ENCODE results near the gene CHMP1A. TPM values are rescaled to one million over a fixed set of nuclear protein-coding genes. Genes with fewer than 3 reads are reported as not detected.

The CHMP1A gene
- total RNA-seq, 5 donors from 2014 or later (not counting 1 experiment from before 2014, with no cell fraction given) = 73.1 to 97.4 (median 90.4) TPM

DNA sequence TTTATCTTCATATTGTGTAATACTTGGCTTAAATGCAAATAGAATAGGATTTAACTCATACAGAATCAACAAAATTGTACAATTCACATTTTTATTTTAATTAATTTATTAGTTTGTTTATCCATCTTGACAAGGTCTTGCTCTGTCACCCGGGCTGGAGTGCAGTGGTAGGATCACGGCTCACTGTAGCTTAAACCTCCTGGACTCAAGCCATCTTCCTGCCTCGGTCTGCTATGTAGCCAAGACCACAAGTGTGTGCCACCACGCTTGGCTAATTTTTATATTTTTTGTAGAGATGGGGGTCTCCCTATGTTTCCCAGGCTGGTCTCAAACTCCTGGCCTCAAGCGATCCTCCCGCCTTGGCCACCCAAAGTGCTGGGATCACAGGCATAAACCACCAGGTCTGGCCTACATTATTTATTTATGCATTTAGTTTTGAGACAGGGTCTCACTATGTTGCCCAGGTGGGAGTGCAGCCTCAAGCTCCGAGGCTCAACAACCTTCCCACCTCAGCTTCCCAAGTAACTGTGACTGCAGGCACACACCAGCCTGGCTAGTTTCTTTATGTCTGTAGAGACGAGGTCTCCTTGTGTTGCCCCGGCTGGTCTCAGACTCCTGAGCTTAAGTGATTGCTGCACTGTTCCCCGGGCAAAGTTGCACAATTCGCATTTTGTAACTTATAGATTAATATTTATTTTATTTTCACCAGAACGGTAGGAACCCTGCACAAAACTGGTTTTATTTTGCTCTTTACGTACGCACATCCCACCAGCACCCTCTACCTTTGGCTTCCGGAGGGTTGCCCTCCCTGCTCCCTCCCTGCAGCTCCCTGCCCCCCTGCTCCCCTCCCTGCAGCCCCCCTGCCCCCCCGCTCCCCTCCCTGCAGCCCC is 39.2 kb downstream of the CHMP1A start:
- Histone ChIP-seq H3K4me3 (ENCODE audit: control insufficient read depth in 1 of 2, extremely low read depth in 1 of 2, low read length in 1 of 2) (no peak overlapping the region), H3K27ac (ENCODE audit: low read length) (no peak overlapping the region), H3K9me3 (no peaks in the 10 kb centered on the region), H3K27me3 (replicated peaks in 1 of 2; ENCODE audit: control insufficient read depth in 2 of 2, extremely low read depth in 1 of 2, insufficient read depth in 2 of 2, low read length in 1 of 2) (peaks cover 0 to 12% of the 10 kb centered on the region in 2 experiments), H3K4me1 (ENCODE audit: control insufficient read depth in 1 of 2, extremely low read depth in 1 of 2, insufficient read depth in 2 of 2, low read length in 2 of 2) (peaks cover 3 to 32% of the 10 kb centered on the region in 2 experiments), H3K36me3 (ENCODE audit: control insufficient read depth in 2 of 2, extremely low read depth in 1 of 2, insufficient read depth in 1 of 2, low read length in 1 of 2) (no peaks in the 10 kb centered on the region)
- peaks cover 0 to 6% (median 3%) of the 10 kb centered on the region in 3 donors for H3K9me3 Mint-ChIP-seq
- H3K27ac Mint-ChIP-seq = no peak overlapping the region
- ChIA-PET CTCF (no interaction called here), POLR2A (interaction anchor here in 1 of 2 donors (0.6 kb wide), 1 partner anchor 28 kb away, joined by 10 read pairs; no protein-coding TSS in a partner anchor)
- peaks cover 11 to 13% (median 12%) of the 10 kb centered on the region in 3 donors for H3K4me1 Mint-ChIP-seq
- DNase-seq (no peak), ATAC-seq (replicated peaks in 1 of 4) (no peak)
- H3K27me3 Mint-ChIP-seq = peaks cover under 1 to 11% of the 10 kb centered on the region in 2 donors
- H3K36me3 Mint-ChIP-seq = no peaks in the 10 kb centered on the region
- H3K4me3 Mint-ChIP-seq = no peak overlapping the region
- WGBS (ENCODE audit: insufficient coverage) = 82% methylated on average over 4 of the region's 16 CpGs

DNA sequence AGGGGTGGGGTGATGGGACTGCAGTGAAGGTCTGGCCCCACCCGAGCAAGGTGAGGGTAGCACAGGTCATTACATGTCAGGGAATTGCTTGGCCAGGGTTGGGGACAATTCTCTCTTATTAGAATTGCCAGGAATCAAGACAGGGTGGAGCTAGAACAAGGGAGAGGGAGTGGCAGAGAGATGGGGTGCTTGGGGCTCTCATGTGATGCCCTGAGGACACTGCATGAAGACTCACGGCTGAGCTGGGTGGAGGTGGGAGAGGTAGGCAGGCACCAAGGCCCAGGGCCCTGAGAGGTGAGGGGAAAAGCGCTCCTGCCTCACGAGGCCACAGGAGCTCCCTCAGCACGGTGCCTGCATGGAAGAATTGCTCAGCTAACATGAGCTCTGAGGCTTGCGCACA is 40.5 kb downstream of the CHMP1A start:
- H3K36me3 ChIP-seq (ENCODE audit: control insufficient read depth in 2 of 2, extremely low read depth in 1 of 2, insufficient read depth in 1 of 2, low read length in 1 of 2) = no peaks in the 10 kb centered on the region
- WGBS (ENCODE audit: insufficient coverage) = 59% methylated on average over 4 of the region's 6 CpGs
- peaks cover 0 to 10% (median 3%) of the 10 kb centered on the region in 3 donors for H3K9me3 Mint-ChIP-seq
- DNase-seq (peak in 1 of 35 experiments; percentile 30), ATAC-seq (replicated peaks in 1 of 4) (peak in 1 of 4 experiments; percentile 54)
- no peak overlapping the region for H3K4me3 ChIP-seq (ENCODE audit: control insufficient read depth in 1 of 2, extremely low read depth in 1 of 2, low read length in 1 of 2)
- H3K27ac Mint-ChIP-seq = peak overlapping the region; percentile 89 to 93
- H3K4me3 Mint-ChIP-seq = peak overlapping the region in 1 of 3 donors; percentile 66
- H3K27ac ChIP-seq (ENCODE audit: low read length) = peak overlapping the region; percentile 77
- H3K36me3 Mint-ChIP-seq = no peaks in the 10 kb centered on the region
- peaks cover 0 to 10% of the 10 kb centered on the region in 2 experiments for H3K27me3 ChIP-seq (replicated peaks in 1 of 2; ENCODE audit: control insufficient read depth in 2 of 2, extremely low read depth in 1 of 2, insufficient read depth in 2 of 2, low read length in 1 of 2)
- peaks cover 3 to 32% of the 10 kb centered on the region in 2 experiments for H3K4me1 ChIP-seq (ENCODE audit: control insufficient read depth in 1 of 2, extremely low read depth in 1 of 2, insufficient read depth in 2 of 2, low read length in 2 of 2)
- H3K27me3 Mint-ChIP-seq = peaks cover 0 to 5% of the 10 kb centered on the region in 2 donors
- ChIA-PET CTCF (no interaction called here), POLR2A (no interaction called here)
- no peaks in the 10 kb centered on the region for H3K9me3 ChIP-seq
- H3K4me1 Mint-ChIP-seq = peaks cover 11 to 13% (median 13%) of the 10 kb centered on the region in 3 donors

DNA sequence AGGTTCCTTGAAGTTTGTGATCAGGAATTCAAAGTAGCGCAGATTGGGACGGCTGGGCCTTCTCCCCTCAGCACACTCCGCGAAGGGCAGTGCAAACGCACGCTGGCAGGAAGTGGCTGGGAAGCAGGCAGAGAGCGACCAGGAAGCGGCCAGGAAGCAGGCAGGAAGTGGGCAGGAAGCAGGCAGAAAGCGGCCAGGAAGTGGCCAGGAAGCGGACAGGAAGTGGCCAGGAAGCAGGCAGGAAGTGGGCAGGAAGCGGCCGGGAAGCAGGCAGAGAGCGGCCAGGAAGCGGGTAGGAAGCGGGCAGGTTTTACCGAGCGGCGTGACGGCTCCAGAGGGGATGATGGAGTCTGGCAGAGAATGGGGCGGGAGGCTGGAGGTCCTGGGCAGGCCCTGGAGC is 40.9 kb downstream of the CHMP1A start:
- H3K9me3 ChIP-seq = no peaks in the 10 kb centered on the region
- H3K9me3 Mint-ChIP-seq = peaks cover 0 to 10% (median 3%) of the 10 kb centered on the region in 3 donors
- peak in 15 of 35 experiments; percentile 8 to 52 (median 24) for DNase-seq
- peaks cover 0 to under 1% of the 10 kb centered on the region in 2 donors for H3K27me3 Mint-ChIP-seq
- CTCF ChIA-PET = no interaction called here
- peak overlapping the region; percentile 89 to 93 for H3K27ac Mint-ChIP-seq
- peak overlapping the region in 1 of 3 donors; percentile 66 for H3K4me3 Mint-ChIP-seq
- 9% methylated on average over 14 of the region's 20 CpGs for WGBS (ENCODE audit: insufficient coverage)
- peak overlapping the region; percentile 77 for H3K27ac ChIP-seq (ENCODE audit: low read length)
- no peak overlapping the region for H3K4me3 ChIP-seq (ENCODE audit: control insufficient read depth in 1 of 2, extremely low read depth in 1 of 2, low read length in 1 of 2)
- H3K27me3 ChIP-seq (replicated peaks in 1 of 2; ENCODE audit: control insufficient read depth in 2 of 2, extremely low read depth in 1 of 2, insufficient read depth in 2 of 2, low read length in 1 of 2) = peaks cover 0 to 10% of the 10 kb centered on the region in 2 experiments
- no peaks in the 10 kb centered on the region for H3K36me3 ChIP-seq (ENCODE audit: control insufficient read depth in 2 of 2, extremely low read depth in 1 of 2, insufficient read depth in 1 of 2, low read length in 1 of 2)
- H3K4me1 Mint-ChIP-seq = peaks cover 11 to 13% (median 13%) of the 10 kb centered on the region in 3 donors
- POLR2A ChIA-PET = no interaction called here
- peaks cover 3 to 32% of the 10 kb centered on the region in 2 experiments for H3K4me1 ChIP-seq (ENCODE audit: control insufficient read depth in 1 of 2, extremely low read depth in 1 of 2, insufficient read depth in 2 of 2, low read length in 2 of 2)
- H3K36me3 Mint-ChIP-seq = no peaks in the 10 kb centered on the region
- ATAC-seq (replicated peaks in 1 of 4) = peak in 3 of 4 experiments; percentile 46 to 58 (median 55)

- ChIA-PET CTCF (no interaction called here), POLR2A (no interaction called here)
- Histone ChIP-seq H3K4me3 (ENCODE audit: control insufficient read depth in 1 of 2, extremely low read depth in 1 of 2, low read length in 1 of 2) (no peak overlapping the region), H3K27ac (ENCODE audit: low read length) (no peak overlapping the region), H3K27me3 (replicated peaks in 1 of 2; ENCODE audit: control insufficient read depth in 2 of 2, extremely low read depth in 1 of 2, insufficient read depth in 2 of 2, low read length in 1 of 2) (peaks cover 0 to 10% of the 10 kb centered on the region in 2 experiments), H3K9me3 (no peaks in the 10 kb centered on the region), H3K4me1 (ENCODE audit: control insufficient read depth in 1 of 2, extremely low read depth in 1 of 2, insufficient read depth in 2 of 2, low read length in 2 of 2) (peaks cover 3 to 32% of the 10 kb centered on the region in 2 experiments), H3K36me3 (ENCODE audit: control insufficient read depth in 2 of 2, extremely low read depth in 1 of 2, insufficient read depth in 1 of 2, low read length in 1 of 2) (no peaks in the 10 kb centered on the region)
- peak in 11 of 35 experiments; percentile 16 to 56 (median 35) for DNase-seq
- Mint-ChIP-seq H3K27ac (no peak overlapping the region), H3K27me3 (no peaks in the 10 kb centered on the region), H3K9me3 (peaks cover 0 to 10% (median 3%) of the 10 kb centered on the region in 3 donors), H3K4me3 (no peak overlapping the region), H3K36me3 (no peaks in the 10 kb centered on the region), H3K4me1 (peaks cover 11 to 13% (median 13%) of the 10 kb centered on the region in 3 donors)
- WGBS (ENCODE audit: insufficient coverage) = 63% methylated on average over 4 of the region's 17 CpGs
- peak in 3 of 4 experiments; percentile 7 to 57 (median 42) for ATAC-seq (replicated peaks in 1 of 4)
These were observed 41.9 kb downstream of the CHMP1A start for GRCh38 chr16:89615596-89616090.

DNA sequence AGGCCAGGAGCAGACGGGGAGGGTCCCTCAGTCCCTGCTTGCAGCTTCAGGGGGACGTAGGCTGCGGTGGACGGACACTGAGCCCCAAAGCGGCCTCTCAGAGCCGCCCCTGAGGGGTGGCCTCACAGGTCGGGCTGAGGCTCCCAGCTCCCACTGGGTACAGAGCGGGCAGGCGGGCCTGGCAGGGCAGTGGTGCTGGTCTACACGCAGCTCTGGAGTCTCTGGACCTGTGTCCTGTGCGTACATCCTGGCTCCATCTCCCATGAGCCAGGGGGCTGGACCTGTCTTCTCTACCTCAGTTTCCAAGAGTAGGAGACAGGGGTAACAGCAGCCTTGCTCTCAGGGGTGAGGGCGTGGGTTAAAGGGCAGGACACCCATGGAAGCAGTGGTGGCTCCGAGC is 42.3 kb downstream of the CHMP1A start:
- Histone ChIP-seq H3K4me1 (ENCODE audit: control insufficient read depth in 1 of 2, extremely low read depth in 1 of 2, insufficient read depth in 2 of 2, low read length in 2 of 2) (peaks cover 3 to 32% of the 10 kb centered on the region in 2 experiments), H3K27me3 (replicated peaks in 1 of 2; ENCODE audit: control insufficient read depth in 2 of 2, extremely low read depth in 1 of 2, insufficient read depth in 2 of 2, low read length in 1 of 2) (peaks cover 0 to 6% of the 10 kb centered on the region in 2 experiments), H3K4me3 (ENCODE audit: control insufficient read depth in 1 of 2, extremely low read depth in 1 of 2, low read length in 1 of 2) (no peak overlapping the region), H3K36me3 (ENCODE audit: control insufficient read depth in 2 of 2, extremely low read depth in 1 of 2, insufficient read depth in 1 of 2, low read length in 1 of 2) (no peaks in the 10 kb centered on the region), H3K27ac (ENCODE audit: low read length) (no peak overlapping the region), H3K9me3 (no peaks in the 10 kb centered on the region)
- no peak overlapping the region for H3K4me3 Mint-ChIP-seq
- WGBS (ENCODE audit: insufficient coverage) = 91% methylated on average over 8 of the region's 13 CpGs
- peak in 1 of 4 experiments; percentile 4 for ATAC-seq (replicated peaks in 1 of 4)
- peaks cover 11 to 13% (median 13%) of the 10 kb centered on the region in 3 donors for H3K4me1 Mint-ChIP-seq
- H3K9me3 Mint-ChIP-seq = peaks cover 0 to 10% (median 3%) of the 10 kb centered on the region in 3 donors
- H3K27ac Mint-ChIP-seq = no peak overlapping the region
- DNase-seq = no peak
- H3K27me3 Mint-ChIP-seq = no peaks in the 10 kb centered on the region
- H3K36me3 Mint-ChIP-seq = no peaks in the 10 kb centered on the region
- ChIA-PET POLR2A (no interaction called here), CTCF (interaction anchor here in 1 of 2 donors (0.9 kb wide), 1 partner anchor 256 kb away, joined by 4 read pairs; no protein-coding TSS in a partner anchor)

DNA sequence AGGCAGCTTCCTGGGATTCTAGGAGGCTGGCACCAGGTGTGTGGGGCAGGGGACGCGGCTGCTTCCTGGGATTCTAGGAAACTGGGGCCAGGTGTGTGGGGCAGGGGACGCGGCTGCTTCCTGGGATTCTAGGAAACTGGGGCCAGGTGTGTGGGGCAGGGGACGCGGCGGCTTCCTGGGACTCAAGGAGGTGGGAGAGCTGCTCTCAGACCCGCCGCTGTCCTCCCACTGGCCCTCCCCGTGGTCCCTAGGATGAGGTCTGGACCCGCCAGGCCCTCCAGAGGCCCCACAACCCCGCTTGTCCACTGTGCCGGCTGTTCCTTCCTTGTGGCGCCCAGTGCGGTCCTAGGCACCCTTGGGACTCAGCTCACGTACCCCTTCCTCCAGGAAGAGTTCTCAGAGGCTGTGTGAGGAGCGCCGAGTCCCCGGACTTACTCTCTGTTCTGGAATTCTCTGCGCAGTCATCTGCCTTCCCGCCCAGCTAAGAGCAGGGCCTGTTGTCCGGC is 43.5 kb downstream of the CHMP1A start:
- Mint-ChIP-seq H3K4me1 (peaks cover 11 to 13% (median 13%) of the 10 kb centered on the region in 3 donors), H3K4me3 (no peak overlapping the region), H3K27me3 (no peaks in the 10 kb centered on the region), H3K36me3 (no peaks in the 10 kb centered on the region), H3K9me3 (peaks cover 0 to 10% (median 3%) of the 10 kb centered on the region in 3 donors), H3K27ac (no peak overlapping the region)
- H3K27me3 ChIP-seq (replicated peaks in 1 of 2; ENCODE audit: control insufficient read depth in 2 of 2, extremely low read depth in 1 of 2, insufficient read depth in 2 of 2, low read length in 1 of 2) = peaks cover 0 to 4% of the 10 kb centered on the region in 2 experiments
- no peak overlapping the region for H3K4me3 ChIP-seq (ENCODE audit: control insufficient read depth in 1 of 2, extremely low read depth in 1 of 2, low read length in 1 of 2)
- WGBS (ENCODE audit: insufficient coverage) = 92% methylated on average over 20 of the region's 22 CpGs
- DNase-seq (no peak), ATAC-seq (replicated peaks in 1 of 4) (no peak)
- no peak overlapping the region for H3K27ac ChIP-seq (ENCODE audit: low read length)
- H3K4me1 ChIP-seq (ENCODE audit: control insufficient read depth in 1 of 2, extremely low read depth in 1 of 2, insufficient read depth in 2 of 2, low read length in 2 of 2) = peaks cover 3 to 32% of the 10 kb centered on the region in 2 experiments
- no peaks in the 10 kb centered on the region for H3K36me3 ChIP-seq (ENCODE audit: control insufficient read depth in 2 of 2, extremely low read depth in 1 of 2, insufficient read depth in 1 of 2, low read length in 1 of 2)
- CTCF ChIA-PET = no interaction called here
- POLR2A ChIA-PET = no interaction called here
- no peaks in the 10 kb centered on the region for H3K9me3 ChIP-seq
